WTC11 (cell line): ENCODE results near the gene KRT80.

ENCODE experiments used
- ATF3 ChIP-seq: sonication (generic); formaldehyde crosslinking; conservative IDR thresholded peaks from 2 replicates; pipeline ENCODE4 v1.8.1; 2022; ENCODE audit warnings: mild to moderate bottlenecking, missing genetic modification reagents
- CTCF ChIP-seq: fragments of 200-600 bp; IDR thresholded peaks from 2 replicates; pipeline ENCODE4 v1.8.0; 2022; ENCODE audit warnings: antibody characterized with exemption
- MXD4 ChIP-seq: fragments of 250-450 bp; sonication (Bioruptor Pico); IDR thresholded peaks from 2 replicates; pipeline ENCODE4 v1.8.0; 2021; ENCODE audit warnings: mild to moderate bottlenecking, moderate library complexity, borderline replicate concordance
- PRDM15 ChIP-seq: sonication (generic); formaldehyde crosslinking; IDR thresholded peaks from 2 replicates; pipeline ENCODE4 v1.8.0; 2022; ENCODE audit warnings: missing genetic modification reagents
- TEAD4 ChIP-seq: sonication (generic); formaldehyde crosslinking; IDR thresholded peaks from 2 replicates; pipeline ENCODE4 v1.8.0; 2022; ENCODE audit warnings: mild to moderate bottlenecking, missing genetic modification reagents

- TF ChIP-seq CTCF (no peak), MXD4 (CRISPR knock-in tag) (no peak), PRDM15 (CRISPR knock-in tag) (no peak), ATF3 (CRISPR knock-in tag) (no peak), TEAD4 (CRISPR knock-in tag) (no peak)
Observed at GRCh38 chr12:52217223-52217622, 25.4 kb upstream of the KRT80 start.
